ENCODE measurements around the gene IL19. TPM values are rescaled to one million over a fixed set of nuclear protein-coding genes. Genes with fewer than 3 reads are reported as not detected.
A peak's percentile ranks its signal among the peaks of the same experiment; 100 is the strongest.

The IL19 gene
- total RNA-seq, 1 donor from 2014 or later: not detected

DNA sequence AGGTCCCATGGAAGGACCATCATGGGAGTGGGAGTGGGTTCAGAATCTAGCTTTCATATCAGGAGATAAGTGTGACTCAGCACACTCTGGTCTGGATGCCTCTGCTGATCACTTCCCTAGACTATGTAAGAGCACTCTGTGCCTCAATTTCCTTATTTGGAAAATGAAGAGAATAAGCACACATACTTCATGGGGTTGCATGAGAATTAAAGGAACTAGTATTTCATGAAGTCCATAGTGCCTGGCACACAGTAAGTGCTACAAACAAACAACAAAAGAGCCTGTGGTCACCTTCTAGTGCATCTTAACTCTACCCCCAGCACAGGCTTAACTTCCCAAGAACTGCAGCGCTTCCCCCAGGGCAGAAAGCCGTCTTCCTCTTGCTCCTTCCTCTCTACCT is 85.3 kb downstream of the IL19 start:
- no peak for DNase-seq (ENCODE audit: low read depth in 2 of 2)

DNA sequence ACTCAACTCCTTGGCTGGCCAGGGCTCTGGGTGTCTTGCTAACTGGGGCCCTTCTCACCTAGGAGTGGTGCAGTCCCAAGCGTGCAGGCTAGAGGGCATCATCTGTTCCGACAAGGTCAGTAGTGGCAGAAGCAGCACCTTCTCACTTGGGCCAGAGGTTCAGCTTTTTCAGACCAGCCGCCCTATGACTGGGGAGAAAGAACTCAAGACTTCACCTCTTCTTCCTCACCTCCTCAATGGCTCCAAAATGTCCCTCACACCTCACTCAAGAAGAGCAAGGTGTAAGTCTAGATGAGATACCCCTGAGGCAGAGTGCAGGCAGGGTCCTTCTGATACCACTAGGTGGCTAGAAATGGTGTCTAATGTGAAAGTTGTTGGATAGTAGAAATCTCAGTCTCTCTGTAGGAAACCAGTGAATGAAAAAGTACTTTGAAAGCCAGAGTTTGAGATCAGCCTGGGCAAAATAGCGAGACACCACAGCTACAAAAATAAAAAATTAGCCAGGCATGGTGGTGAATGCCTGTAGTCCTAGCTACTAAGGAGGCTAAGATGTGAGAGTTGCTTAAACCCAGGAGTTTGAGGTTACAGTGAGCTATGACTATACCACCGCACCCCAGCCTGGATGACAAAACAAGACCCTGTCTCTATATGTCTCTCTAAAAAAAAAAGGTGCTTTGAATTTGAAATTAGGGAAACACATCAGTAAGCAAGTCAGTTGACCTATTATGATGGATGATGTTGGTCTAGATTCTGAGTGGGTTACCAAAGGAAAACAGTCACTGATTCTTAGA is 86.3 kb downstream of the IL19 start:
- no peak for DNase-seq (ENCODE audit: low read depth in 2 of 2)

DNA sequence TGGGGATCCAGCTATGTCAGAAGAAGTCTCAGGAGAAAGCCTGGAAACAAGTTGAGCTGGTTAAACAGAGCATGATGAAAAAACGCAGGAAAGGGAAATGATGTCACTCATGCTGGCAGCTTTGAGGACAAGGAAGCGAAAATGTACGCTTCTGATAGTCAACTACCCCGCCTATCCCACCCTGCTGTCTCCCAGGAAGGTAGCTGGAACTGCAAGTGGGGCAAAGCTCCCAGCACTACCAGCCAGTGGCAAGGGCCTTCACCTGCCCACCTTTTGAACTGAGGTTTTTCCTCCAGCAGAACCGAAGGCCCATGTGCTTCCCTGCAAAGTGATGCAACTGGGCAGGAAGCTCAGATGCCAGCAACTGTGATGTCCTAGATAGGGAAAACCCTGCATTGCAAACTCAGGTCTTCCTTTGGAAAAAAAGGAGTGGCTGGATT is 88.5 kb downstream of the IL19 start:
- DNase-seq (ENCODE audit: low read depth in 2 of 2): peak in 1 of 2 donors; percentile 5

DNA sequence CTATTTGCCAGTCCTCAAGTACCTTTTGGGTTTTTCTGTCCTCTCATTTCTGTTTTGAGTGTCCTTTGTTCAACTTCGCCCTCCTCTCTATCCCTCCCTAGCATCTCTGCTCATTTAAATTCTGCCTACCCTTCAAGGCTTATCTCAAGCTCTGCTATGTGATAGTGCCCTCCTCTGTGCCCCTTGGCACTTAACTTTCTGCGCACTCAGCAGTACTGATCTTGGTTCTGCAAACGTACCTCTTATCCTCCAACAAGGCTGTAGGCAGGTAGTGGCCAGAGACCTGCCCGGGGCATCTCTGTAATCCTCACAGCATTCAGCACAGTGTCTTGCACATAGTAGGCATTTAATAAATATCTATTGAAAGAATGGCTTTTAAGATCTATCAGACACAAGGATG is 89.6 kb downstream of the IL19 start:
- DNase-seq (ENCODE audit: low read depth in 2 of 2): no peak

DNA sequence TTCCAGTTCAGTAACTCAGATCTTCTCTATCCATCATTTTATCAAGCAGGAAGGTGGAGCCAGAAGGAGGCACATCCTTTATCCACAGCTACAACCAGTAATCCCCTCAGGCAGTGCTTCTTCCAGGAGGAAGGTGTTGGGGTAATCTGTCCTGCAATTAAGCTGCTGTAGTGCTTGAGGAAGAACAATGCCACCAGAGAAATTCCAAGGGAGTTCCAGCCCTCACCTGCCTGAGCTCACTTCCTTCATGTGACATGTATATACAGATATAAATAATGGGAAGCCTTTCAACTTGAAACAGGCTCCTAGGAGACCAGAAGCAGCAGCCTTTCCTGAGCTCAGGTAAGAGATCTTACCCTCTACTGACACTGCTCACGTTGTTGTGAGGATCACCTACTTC is 92.7 kb downstream of the IL19 start:
- no peak for DNase-seq (ENCODE audit: low read depth in 2 of 2)

DNA sequence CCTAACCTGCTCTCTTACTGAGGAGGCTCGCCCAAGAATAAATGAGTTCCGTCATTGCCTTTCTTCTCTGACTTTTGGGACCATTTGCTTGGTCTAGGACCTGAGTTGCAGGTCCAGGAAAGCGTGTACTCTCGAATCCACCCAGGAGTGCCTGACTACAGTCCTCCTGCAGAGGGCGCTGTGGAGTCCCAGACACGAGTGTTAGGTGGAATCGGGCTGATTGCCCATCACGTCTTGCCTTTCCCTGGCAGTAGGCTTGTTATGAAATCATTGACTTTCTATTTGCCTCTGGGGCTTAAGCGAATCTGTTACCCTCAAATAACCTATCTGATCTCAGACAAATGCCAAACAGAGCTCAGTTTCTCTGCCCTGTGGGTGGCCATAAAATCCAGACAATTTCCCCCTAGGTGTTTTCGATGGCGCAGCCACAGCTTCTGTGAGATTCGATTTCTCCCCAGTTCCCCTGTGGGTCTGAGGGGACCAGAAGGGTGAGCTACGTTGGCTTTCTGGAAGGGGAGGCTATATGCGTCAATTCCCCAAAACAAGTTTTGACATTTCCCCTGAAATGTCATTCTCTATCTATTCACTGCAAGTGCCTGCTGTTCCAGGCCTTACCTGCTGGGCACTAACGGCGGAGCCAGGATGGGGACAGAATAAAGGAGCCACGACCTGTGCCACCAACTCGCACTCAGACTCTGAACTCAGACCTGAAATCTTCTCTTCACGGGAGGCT is 94.5 kb downstream of the IL19 start, which contains the start of gene IL20:
Gene IL20, plus strand, starts transcription at position 685 of the 733 bp plus-strand sequence. CDS start 230 bp downstream, outside the sequence.
- peak; percentile 19 to 36 for DNase-seq (ENCODE audit: low read depth in 2 of 2)

DNA sequence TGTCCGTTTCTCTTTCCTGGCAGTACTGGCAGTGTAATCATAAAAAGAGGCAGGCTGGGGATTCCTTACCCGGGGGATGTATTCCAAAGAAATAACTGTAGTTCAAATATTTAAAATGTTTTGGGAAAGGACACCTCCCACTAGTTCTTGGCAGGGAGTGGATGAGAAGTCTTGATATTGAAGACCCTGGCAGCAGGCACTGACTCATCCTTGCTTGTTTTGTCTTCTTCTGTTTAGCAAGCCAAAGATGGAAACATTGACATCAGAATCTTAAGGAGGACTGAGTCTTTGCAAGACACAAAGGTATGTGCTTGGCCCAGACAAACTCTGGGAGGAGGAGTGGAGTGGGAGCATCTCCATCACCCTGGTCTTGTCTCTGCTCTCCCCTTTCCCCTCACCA is 95.5 kb downstream of the IL19 start:
- no peak for DNase-seq (ENCODE audit: low read depth in 2 of 2)

DNA sequence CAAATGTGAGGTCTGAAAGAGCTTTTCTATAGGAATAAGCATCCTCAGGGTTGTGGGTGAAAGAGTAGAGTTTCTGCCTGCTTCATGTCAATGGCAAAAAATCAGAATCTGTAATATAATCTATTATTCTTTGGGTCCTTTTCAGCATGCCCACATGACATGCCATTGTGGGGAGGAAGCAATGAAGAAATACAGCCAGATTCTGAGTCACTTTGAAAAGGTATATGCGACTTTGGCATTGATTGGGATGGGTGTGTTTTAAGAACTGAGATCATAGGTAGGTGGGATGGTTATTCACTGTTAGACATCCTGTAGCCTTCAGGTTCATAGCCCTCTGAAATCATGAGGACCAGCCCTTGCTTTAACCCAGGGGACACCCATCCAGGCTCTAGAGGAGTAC is 96.7 kb downstream of the IL19 start:
- DNase-seq (ENCODE audit: low read depth in 2 of 2): no peak

DNA sequence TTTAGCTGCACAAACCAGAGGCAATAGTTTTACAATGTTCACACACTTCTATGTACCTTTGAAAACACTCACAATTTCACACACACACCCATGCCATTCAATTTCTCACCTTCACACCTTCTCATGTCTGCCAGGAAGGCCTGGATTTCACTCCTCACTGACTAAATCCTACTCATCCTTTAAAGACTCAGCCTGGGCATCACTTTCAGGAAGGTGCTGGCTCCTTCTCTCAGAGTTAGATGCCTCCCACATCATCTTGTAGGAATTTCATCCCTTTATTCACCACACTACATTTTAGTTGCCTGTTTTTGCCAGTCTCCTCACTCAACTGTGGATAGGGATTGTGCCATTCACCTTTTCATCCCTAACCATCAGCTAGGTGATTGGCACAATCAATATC is 97.1 kb downstream of the IL19 start:
- DNase-seq (ENCODE audit: low read depth in 2 of 2): no peak

DNA sequence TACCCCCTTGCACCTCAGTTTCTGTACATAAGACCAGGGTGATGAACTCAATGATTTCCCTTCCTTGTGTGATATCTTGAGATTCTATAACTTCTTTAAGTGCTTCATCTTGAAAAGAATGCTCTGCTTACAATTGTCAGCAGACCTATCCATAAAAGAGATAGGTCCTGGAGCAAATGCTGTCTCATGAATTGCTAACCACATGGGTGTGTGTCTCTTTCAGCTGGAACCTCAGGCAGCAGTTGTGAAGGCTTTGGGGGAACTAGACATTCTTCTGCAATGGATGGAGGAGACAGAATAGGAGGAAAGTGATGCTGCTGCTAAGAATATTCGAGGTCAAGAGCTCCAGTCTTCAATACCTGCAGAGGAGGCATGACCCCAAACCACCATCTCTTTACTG is 97.7 kb downstream of the IL19 start:
- no peak for DNase-seq (ENCODE audit: low read depth in 2 of 2)

DNA sequence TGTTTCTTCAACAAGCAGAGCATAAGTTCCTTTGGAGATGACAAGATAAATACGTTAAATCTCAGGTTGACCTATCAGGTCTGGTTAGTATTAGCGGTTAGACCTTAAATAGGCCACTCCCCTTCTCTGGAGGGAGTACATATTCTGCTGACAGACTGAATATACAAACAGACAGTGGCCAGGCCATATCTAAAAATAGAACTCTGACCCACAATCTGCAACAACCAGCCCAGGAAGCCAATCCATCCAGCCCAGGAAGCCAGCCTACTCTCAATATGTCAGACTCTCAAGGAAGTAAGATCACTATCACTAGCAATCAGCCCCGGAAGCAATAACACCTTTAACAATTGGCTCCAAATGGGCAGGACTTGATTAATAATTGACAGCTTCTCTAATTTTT is 101.6 kb downstream of the IL19 start:
- no peak for DNase-seq (ENCODE audit: low read depth in 2 of 2)

DNA sequence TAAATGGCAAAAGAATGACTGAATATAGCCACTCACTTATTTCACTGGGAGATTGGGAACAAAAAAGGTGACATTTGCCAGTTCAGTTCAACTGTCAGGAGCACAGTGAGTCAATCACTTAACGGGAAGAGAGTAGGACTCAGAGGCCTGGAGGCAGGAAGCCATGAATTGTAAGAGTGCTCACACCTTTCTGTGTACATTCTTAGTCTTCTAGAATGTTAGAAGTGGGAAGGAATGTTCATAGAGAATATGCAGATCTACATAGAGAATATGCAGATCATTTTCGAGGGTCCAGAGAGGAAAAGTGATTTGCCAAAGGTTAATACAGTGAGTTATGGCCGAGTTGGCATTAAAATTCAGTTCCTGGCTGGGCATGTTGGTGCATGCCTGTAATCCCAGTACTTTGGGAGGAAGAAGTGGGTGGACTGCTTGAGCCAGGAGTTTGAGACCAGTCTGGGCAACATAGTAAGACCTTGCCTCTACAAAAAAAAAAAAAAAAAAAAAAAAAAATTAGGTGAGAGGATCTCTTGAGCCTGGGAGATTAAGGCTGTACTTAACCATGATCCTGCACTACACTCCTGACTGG is 103.1 kb downstream of the IL19 start:
- DNase-seq (ENCODE audit: low read depth in 2 of 2): no peak

DNA sequence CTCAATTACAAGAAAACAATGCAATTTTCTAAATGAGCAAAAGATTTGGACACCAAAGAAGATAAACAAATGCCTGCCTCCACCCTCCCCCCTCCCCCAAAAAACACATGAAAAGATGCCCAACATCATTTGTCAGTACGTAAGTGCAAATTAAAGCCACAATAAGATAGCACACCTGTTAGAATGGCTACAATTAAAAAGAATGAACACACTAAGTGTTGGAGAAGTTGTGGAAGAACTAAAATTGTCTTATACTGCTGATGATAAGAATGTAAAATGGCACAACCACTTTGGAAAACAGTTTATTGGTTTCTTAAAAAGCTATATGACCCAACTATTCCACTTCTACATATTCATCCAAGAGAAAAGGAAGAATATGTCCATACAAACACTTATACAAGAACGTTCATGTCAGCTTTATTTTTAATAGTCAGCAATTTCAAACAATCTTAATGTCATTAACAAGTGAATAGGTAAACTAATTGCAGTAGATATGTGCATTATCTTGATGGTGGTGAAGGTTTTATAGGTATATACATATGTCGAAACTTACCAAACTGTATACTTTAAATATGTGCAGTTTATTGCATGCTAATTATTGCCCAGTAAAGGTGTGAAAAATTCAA is 105.3 kb downstream of the IL19 start:
- DNase-seq (ENCODE audit: low read depth in 2 of 2): no peak

DNA sequence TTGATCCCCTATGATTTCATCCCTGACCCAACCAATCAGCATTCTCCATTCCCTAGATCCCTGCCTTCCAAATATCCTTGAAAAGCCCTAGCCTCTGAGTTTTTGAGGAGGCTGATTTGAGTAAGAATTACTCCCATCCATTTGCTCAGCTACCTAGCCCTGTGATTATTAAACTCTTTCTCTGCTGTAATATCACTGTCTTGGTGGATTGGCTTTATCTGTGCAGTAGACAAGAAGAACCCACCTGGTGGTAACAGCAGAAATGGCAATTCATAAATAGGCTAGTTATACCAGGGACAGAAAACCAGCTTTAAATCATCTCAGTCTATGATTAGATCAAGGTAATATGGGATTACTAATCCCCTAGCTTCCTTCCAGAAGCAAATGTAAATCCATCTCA is 107.9 kb downstream of the IL19 start:
- DNase-seq (ENCODE audit: low read depth in 2 of 2): no peak

DNA sequence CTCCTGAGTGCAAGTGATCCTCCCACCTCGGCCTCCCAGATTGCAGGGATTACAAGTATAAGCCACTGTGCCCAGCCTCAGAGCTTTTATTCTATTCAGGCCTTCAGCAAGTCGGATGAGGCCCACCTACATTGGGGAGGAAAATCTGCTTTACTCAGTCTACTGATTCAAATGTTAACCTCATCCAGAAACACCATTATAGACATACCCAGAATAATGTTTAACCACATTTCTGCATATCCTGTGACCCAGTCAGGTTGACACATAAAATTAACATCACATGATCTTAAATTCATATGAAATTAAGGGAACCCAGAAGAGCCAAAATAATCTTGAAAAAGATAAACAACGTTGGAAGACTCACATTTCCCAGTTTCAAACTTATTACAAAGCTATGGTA is 109.7 kb downstream of the IL19 start:
- DNase-seq (ENCODE audit: low read depth in 2 of 2): no peak

DNA sequence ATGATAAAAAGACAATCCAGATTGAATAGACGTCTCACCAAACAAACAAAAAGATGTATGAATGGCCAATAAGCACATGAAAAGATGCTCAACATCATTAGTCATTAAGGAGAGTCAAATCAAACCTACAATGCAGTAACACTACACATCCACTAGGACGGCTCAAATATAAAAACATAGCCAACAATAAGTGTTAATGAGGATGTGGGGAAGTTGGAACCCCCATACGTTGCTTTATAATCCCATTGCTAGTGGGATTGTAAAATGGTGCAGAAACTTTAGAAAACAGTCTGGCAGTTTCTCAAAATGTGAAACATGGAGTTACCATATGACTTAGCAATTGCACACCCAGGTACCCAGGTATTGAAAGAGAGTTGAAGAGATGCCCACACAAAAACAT is 112.0 kb downstream of the IL19 start:
- no peak for DNase-seq (ENCODE audit: low read depth in 2 of 2)

DNA sequence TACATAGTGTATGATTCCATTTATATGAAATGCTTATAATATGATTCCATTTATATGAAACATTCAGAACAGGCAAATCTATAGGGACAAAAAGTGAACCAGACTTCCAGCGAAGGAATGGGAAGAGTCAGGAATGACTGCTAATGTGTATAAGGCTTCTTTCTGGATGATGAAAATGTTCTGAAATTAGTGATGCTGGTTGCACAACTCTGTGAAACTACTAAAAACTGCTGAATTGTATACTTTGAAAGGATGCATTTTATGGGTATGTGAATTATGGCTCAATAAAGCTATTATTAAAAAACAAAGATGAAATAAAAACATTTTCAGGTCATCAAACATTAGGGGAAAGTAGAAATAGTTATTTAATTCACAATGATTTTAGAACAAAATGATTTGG is 112.6 kb downstream of the IL19 start:
- DNase-seq (ENCODE audit: low read depth in 2 of 2): no peak

DNA sequence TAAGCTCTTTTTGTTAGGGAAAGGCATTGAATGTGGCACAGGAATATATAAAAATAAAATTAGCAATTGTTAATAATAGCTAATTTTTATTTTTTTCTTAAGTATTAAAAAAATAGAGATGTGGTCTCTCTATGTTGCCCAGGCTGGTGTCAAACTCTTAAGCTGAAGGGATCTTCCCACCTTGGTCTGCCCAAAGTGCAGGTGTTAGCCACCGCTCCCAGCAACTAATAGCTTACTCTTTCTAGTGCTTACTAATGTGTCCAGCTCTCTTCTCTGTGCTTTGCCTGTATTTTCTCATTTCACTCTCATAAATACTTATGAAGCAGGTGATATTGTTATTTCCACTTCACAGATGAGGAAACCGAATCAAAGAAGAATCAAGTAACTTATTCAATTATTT is 113.3 kb downstream of the IL19 start:
- no peak for DNase-seq (ENCODE audit: low read depth in 2 of 2)

DNA sequence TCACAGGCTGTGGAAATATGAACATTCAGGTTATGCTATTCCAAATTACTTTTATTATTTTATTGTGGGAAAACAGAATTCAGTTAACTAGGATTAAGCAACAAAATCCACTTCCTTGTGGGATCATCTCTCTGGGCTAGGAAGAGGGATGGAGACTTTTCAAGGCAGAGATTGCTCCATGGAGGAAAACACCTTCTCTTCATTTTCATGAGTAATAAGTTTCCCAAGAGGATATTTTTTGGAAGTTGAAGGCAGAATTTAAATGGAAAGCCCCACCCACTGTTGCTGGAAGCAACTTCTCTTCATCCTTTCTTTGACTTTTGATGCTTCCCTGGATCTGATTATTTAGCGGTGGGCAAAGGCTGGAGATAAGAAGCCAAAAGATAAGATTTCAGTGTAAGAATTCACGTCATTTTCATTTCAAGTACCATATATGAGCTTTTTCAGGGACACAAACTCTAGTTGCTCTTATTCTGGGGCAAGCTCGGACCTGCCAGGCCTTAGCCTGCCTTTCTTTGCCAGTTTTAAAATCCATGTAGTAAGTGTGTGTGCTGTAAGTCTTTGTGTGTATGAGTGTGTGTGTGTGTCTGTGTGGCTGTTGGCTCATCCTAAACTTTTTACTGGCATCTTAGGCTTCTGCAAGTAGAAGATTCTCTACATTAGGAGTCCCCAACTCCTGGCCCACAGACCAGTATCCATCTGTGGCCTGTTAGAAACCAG is 114.9 kb downstream of the IL19 start:
- DNase-seq (ENCODE audit: low read depth in 2 of 2): no peak

DNA sequence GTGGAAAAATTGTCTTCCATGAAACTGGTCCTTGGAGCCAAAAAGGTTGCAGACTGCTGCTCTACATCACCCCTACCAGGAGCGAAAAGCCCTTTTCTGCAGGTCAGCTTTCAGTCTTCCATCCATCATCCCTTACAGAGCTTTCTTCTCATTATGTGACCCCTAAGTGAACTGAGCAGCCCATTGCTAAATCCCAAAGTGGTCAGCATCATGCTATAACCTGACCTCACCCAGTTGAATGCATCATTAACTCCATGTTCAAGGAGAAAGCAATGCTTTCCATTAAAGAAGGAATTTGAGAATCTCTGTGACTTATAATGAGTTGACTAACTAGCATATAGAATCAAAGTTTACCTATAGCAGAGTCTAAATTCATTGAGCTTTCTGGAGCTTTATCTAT is 116.3 kb downstream of the IL19 start:
- DNase-seq (ENCODE audit: low read depth in 2 of 2): no peak

DNA sequence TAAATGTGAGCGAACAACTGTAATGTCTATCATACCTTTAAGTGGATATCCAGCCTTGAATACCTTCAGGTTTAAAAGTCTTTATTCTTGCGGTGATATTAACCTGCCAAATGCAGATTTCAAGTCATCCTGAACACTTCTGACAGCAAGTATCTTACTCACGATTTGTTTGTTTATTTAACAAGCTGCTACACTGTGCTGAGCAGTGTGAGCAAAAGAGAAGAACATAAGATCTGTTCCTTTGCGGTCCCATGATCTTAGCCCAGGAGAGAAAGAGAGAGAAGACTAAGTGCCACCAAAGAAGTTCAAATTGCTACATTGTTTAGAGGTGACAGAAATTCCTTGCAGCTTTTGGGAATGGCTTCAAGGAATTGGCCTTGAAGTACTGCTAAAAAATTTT is 117.1 kb downstream of the IL19 start:
- no peak for DNase-seq (ENCODE audit: low read depth in 2 of 2)
